Measurements from ENCODE around the gene TMPRSS11E.

- TF ChIP-seq CTCF (IDR thresholded peaks at IDR 0.05), result no peak
- no peak for TF ChIP-seq POLR2A (IDR thresholded peaks at IDR 0.05)
Observed at GRCh38 chr4:68489338-68489737, 42.1 kb downstream of the TMPRSS11E start.
